ENCODE measurements around the gene ISG20.

The ISG20 gene

DNA sequence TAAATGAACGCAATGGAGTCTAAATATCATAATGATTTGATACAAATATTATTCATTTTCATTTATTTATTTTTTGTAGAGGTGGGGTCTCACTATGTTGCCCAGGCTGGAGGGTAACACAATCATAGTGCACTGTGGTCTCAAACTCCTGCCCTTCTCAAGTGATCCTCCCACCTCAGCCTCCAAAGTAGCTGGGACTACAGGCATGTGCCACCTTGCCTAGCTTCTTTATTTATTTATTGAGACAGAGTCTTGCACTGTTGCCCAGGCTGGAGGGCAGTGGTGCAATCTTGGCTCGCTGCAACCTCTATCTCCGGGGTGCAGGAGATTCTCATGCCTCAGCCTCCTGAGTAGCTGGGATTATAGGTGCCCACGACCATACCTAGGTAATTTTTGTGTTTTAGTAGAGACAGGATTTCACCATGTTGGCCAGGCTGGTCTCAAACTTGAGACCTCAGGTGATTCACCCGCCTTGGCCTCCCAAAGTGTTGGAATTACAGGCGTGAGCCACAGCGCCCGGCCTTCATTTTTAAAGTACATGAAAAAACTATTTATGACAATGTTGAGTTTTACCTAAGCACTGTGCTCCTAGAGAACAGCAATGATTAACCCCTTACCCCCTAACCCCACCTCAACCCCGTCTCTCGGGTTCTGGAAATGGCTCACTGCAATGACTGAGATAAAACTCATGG is 21.6 kb upstream of the ISG20 start:
- H3K4me2 ChIP-seq (ENCODE audit: low read depth, low read length, poor library complexity, severe bottlenecking): no peak overlapping the region
- no peak for TF ChIP-seq EZH2phosphoT487 (IDR thresholded peaks at IDR 0.05; ENCODE audit: borderline replicate concordance)
- TF ChIP-seq, protein P1, sequence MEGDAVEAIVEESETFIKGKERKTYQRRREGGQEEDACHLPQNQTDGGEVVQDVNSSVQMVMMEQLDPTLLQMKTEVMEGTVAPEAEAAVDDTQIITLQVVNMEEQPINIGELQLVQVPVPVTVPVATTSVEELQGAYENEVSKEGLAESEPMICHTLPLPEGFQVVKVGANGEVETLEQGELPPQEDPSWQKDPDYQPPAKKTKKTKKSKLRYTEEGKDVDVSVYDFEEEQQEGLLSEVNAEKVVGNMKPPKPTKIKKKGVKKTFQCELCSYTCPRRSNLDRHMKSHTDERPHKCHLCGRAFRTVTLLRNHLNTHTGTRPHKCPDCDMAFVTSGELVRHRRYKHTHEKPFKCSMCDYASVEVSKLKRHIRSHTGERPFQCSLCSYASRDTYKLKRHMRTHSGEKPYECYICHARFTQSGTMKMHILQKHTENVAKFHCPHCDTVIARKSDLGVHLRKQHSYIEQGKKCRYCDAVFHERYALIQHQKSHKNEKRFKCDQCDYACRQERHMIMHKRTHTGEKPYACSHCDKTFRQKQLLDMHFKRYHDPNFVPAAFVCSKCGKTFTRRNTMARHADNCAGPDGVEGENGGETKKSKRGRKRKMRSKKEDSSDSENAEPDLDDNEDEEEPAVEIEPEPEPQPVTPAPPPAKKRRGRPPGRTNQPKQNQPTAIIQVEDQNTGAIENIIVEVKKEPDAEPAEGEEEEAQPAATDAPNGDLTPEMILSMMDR (conservative IDR thresholded peaks at IDR 0.05; ENCODE audit: low read length): no peak
- H3K36me3 ChIP-seq (ENCODE audit: insufficient read depth, low read length): no peaks in the 10 kb centered on the region
- H2AFZ ChIP-seq (ENCODE audit: low read length): no peak overlapping the region
- peaks cover 5% of the 10 kb centered on the region for H3K4me1 ChIP-seq (ENCODE audit: insufficient read depth, low read length, poor library complexity, severe bottlenecking)
- no peaks in the 10 kb centered on the region for H4K20me1 ChIP-seq (ENCODE audit: insufficient read depth, low read length, poor library complexity, severe bottlenecking)
- H3K4me3 ChIP-seq (ENCODE audit: low read length, poor library complexity, severe bottlenecking): no peak overlapping the region
- H3K9me3 ChIP-seq (ENCODE audit: insufficient read depth, low read depth, low read length): no peaks in the 10 kb centered on the region
- H3K9me2 ChIP-seq (replicated peaks; ENCODE audit: low read depth, low read length): no peaks in the 10 kb centered on the region
- no peaks in the 10 kb centered on the region for H3F3A ChIP-seq (ENCODE audit: low read depth)
- H3K79me2 ChIP-seq (ENCODE audit: insufficient read depth, low read length): peaks cover 10% of the 10 kb centered on the region
- H3K9ac ChIP-seq (ENCODE audit: low read depth, low read length, poor library complexity, severe bottlenecking): no peak overlapping the region
- H3K27me3 ChIP-seq (ENCODE audit: insufficient read depth, low read length, poor library complexity, severe bottlenecking): peaks cover 7% of the 10 kb centered on the region

DNA sequence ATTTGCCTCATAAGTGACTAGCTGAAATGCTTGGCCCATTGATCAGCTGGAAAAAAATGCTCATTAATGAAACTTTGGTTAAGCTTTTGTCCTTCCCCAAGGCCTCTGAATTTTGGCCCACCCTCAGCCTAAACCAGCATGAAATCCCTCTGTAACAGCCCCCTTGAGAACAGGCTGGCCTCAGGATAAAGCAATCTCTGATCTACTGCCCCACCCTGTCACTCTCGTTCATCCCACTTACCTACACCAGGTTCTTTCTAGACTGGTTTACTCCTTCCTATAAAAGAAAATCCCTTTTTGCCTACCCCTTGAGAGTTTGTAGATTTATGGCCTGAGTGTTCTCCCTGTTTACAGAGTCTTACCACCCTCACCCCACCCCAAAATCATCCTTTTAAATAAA is 21.0 kb upstream of the ISG20 start:
- no peak overlapping the region for H3K4me2 ChIP-seq (ENCODE audit: low read depth, low read length, poor library complexity, severe bottlenecking)
- H3K9ac ChIP-seq (ENCODE audit: low read depth, low read length, poor library complexity, severe bottlenecking): no peak overlapping the region
- no peak overlapping the region for H3K4me3 ChIP-seq (ENCODE audit: low read length, poor library complexity, severe bottlenecking)
- TF ChIP-seq EZH2phosphoT487 (IDR thresholded peaks at IDR 0.05; ENCODE audit: borderline replicate concordance): no peak
- TF ChIP-seq, protein P1 (conservative IDR thresholded peaks at IDR 0.05; ENCODE audit: low read length): no peak
- H3K36me3 ChIP-seq (ENCODE audit: insufficient read depth, low read length): no peaks in the 10 kb centered on the region
- H3K4me1 ChIP-seq (ENCODE audit: insufficient read depth, low read length, poor library complexity, severe bottlenecking): peaks cover 9% of the 10 kb centered on the region
- peaks cover 16% of the 10 kb centered on the region for H3K79me2 ChIP-seq (ENCODE audit: insufficient read depth, low read length)
- H4K20me1 ChIP-seq (ENCODE audit: insufficient read depth, low read length, poor library complexity, severe bottlenecking): peaks cover 5% of the 10 kb centered on the region
- no peaks in the 10 kb centered on the region for H3F3A ChIP-seq (ENCODE audit: low read depth)
- H2AFZ ChIP-seq (ENCODE audit: low read length): no peak overlapping the region
- no peaks in the 10 kb centered on the region for H3K9me2 ChIP-seq (replicated peaks; ENCODE audit: low read depth, low read length)
- H3K9me3 ChIP-seq (ENCODE audit: insufficient read depth, low read depth, low read length): no peaks in the 10 kb centered on the region
- H3K27me3 ChIP-seq (ENCODE audit: insufficient read depth, low read length, poor library complexity, severe bottlenecking): peaks cover 7% of the 10 kb centered on the region

GRCh38 chr15:88618686-88619085 is 20.1 kb upstream of the ISG20 start:
- no peak overlapping the region for H3K4me3 ChIP-seq (ENCODE audit: low read length, poor library complexity, severe bottlenecking)
- H3K4me1 ChIP-seq (ENCODE audit: insufficient read depth, low read length, poor library complexity, severe bottlenecking): peaks cover 16% of the 10 kb centered on the region
- no peak overlapping the region for H3K9ac ChIP-seq (ENCODE audit: low read depth, low read length, poor library complexity, severe bottlenecking)
- peaks cover 13% of the 10 kb centered on the region for H4K20me1 ChIP-seq (ENCODE audit: insufficient read depth, low read length, poor library complexity, severe bottlenecking)
- H3K79me2 ChIP-seq (ENCODE audit: insufficient read depth, low read length): peaks cover 25% of the 10 kb centered on the region
- H3F3A ChIP-seq (ENCODE audit: low read depth): no peaks in the 10 kb centered on the region
- H3K9me3 ChIP-seq (ENCODE audit: insufficient read depth, low read depth, low read length): no peaks in the 10 kb centered on the region
- H3K9me2 ChIP-seq (replicated peaks; ENCODE audit: low read depth, low read length): no peaks in the 10 kb centered on the region
- no peaks in the 10 kb centered on the region for H3K36me3 ChIP-seq (ENCODE audit: insufficient read depth, low read length)
- peaks cover 7% of the 10 kb centered on the region for H3K27me3 ChIP-seq (ENCODE audit: insufficient read depth, low read length, poor library complexity, severe bottlenecking)
- H3K4me2 ChIP-seq (ENCODE audit: low read depth, low read length, poor library complexity, severe bottlenecking): no peak overlapping the region
- TF ChIP-seq, protein P1 (conservative IDR thresholded peaks at IDR 0.05; ENCODE audit: low read length): no peak
- TF ChIP-seq EZH2phosphoT487 (IDR thresholded peaks at IDR 0.05; ENCODE audit: borderline replicate concordance): no peak
- H2AFZ ChIP-seq (ENCODE audit: low read length): no peak overlapping the region

Measured in Loucy (cell line).